ENCODE results near the gene STXBP4. TPM values are rescaled to one million over a fixed set of nuclear protein-coding genes. Genes with fewer than 3 reads are reported as not detected.

Gene STXBP4
- total RNA-seq, 2 experiments from 2014 or later: 7.6 to 7.9 TPM

GRCh38 chr17:54996441-54996840, 27.9 kb downstream of the STXBP4 start:
- ATAC-seq (no peak), DNase-seq (no peak)
- no peaks in the 10 kb centered on the region for H3K27me3 Mint-ChIP-seq (ENCODE audit: low read depth)
- no peaks in the 10 kb centered on the region for H3K36me3 Mint-ChIP-seq (ENCODE audit: low read depth)
- POLR2A ChIA-PET: no interaction called here
- H3K27ac Mint-ChIP-seq: no peak overlapping the region
- H3K4me3 Mint-ChIP-seq: no peak overlapping the region
- H3K4me1 Mint-ChIP-seq (ENCODE audit: low read depth): no peaks in the 10 kb centered on the region
- CTCF ChIA-PET: interaction anchor here (0.7 to 1.9 kb wide), 4 partner anchors 298 to 518 kb away, joined by 3 to 5 read pairs (median 4); no protein-coding TSS in a partner anchor
- no peaks in the 10 kb centered on the region for H3K9me3 Mint-ChIP-seq (ENCODE audit: insufficient read depth)

GRCh38 chr17:55002458-55002857, 33.9 kb downstream of the STXBP4 start:
- Mint-ChIP-seq H3K27me3 (ENCODE audit: low read depth) (no peaks in the 10 kb centered on the region), H3K36me3 (ENCODE audit: low read depth) (no peaks in the 10 kb centered on the region), H3K4me1 (ENCODE audit: low read depth) (peaks cover 2% of the 10 kb centered on the region), H3K4me3 (no peak overlapping the region), H3K27ac (no peak overlapping the region), H3K9me3 (ENCODE audit: insufficient read depth) (no peaks in the 10 kb centered on the region)
- ATAC-seq: no peak
- ChIA-PET CTCF (interaction anchor here (0.6 to 1.8 kb wide), 5 partner anchors 9 to 354 kb away, joined by 3 to 12 read pairs (median 4); partner anchors contain the start of genes COX11 and STXBP4), POLR2A (no interaction called here)
- DNase-seq: no peak

- Mint-ChIP-seq H3K9me3 (ENCODE audit: insufficient read depth) (no peaks in the 10 kb centered on the region), H3K27me3 (ENCODE audit: low read depth) (no peaks in the 10 kb centered on the region), H3K4me1 (ENCODE audit: low read depth) (peaks cover 2% of the 10 kb centered on the region), H3K36me3 (ENCODE audit: low read depth) (no peaks in the 10 kb centered on the region), H3K27ac (no peak overlapping the region), H3K4me3 (no peak overlapping the region)
- ChIA-PET POLR2A (no interaction called here), CTCF (interaction anchor here (0.6 to 2.0 kb wide), 9 partner anchors 13 to 510 kb away, joined by 3 to 14 read pairs (median 4); no protein-coding TSS in a partner anchor)
- DNase-seq (no peak), ATAC-seq (no peak)
These were observed 35.9 kb downstream of the STXBP4 start for GRCh38 chr17:55004484-55004883.

GRCh38 chr17:55005520-55005919, 37.0 kb downstream of the STXBP4 start:
- no peaks in the 10 kb centered on the region for H3K27me3 Mint-ChIP-seq (ENCODE audit: low read depth)
- H3K27ac Mint-ChIP-seq: no peak overlapping the region
- DNase-seq (peak; percentile 29), ATAC-seq (peak; percentile 55)
- CTCF ChIA-PET: interaction anchor here (0.6 to 2.5 kb wide), 17 partner anchors 8 to 353 kb away, joined by 3 to 16 read pairs (median 4); no protein-coding TSS in a partner anchor
- no peaks in the 10 kb centered on the region for H3K9me3 Mint-ChIP-seq (ENCODE audit: insufficient read depth)
- H3K4me1 Mint-ChIP-seq (ENCODE audit: low read depth): peaks cover 2% of the 10 kb centered on the region
- H3K4me3 Mint-ChIP-seq: no peak overlapping the region
- H3K36me3 Mint-ChIP-seq (ENCODE audit: low read depth): no peaks in the 10 kb centered on the region
- POLR2A ChIA-PET: interaction anchor here (0.6 kb wide), 2 partner anchors 38 to 338 kb away, joined by 3 read pairs; no protein-coding TSS in a partner anchor

GRCh38 chr17:55023626-55024025, 55.1 kb downstream of the STXBP4 start:
- Mint-ChIP-seq H3K9me3 (ENCODE audit: insufficient read depth) (no peaks in the 10 kb centered on the region), H3K4me1 (ENCODE audit: low read depth) (no peaks in the 10 kb centered on the region), H3K27me3 (ENCODE audit: low read depth) (no peaks in the 10 kb centered on the region), H3K4me3 (no peak overlapping the region), H3K27ac (no peak overlapping the region), H3K36me3 (ENCODE audit: low read depth) (no peaks in the 10 kb centered on the region)
- ChIA-PET POLR2A (no interaction called here), CTCF (no interaction called here)
- DNase-seq (no peak), ATAC-seq (no peak)

- ATAC-seq (no peak), DNase-seq (no peak)
- Mint-ChIP-seq H3K4me1 (ENCODE audit: low read depth) (peaks cover 2% of the 10 kb centered on the region), H3K27me3 (ENCODE audit: low read depth) (no peaks in the 10 kb centered on the region), H3K9me3 (ENCODE audit: insufficient read depth) (no peaks in the 10 kb centered on the region), H3K27ac (no peak overlapping the region), H3K36me3 (ENCODE audit: low read depth) (peaks cover 4% of the 10 kb centered on the region), H3K4me3 (no peak overlapping the region)
- CTCF ChIA-PET: no interaction called here
- POLR2A ChIA-PET: no interaction called here
These were observed 69.3 kb downstream of the STXBP4 start for GRCh38 chr17:55037828-55038227.

- Mint-ChIP-seq H3K27ac (no peak overlapping the region), H3K4me3 (no peak overlapping the region), H3K36me3 (ENCODE audit: low read depth) (peaks cover 3% of the 10 kb centered on the region), H3K27me3 (ENCODE audit: low read depth) (no peaks in the 10 kb centered on the region), H3K4me1 (ENCODE audit: low read depth) (peaks cover 2% of the 10 kb centered on the region), H3K9me3 (ENCODE audit: insufficient read depth) (no peaks in the 10 kb centered on the region)
- ChIA-PET CTCF (no interaction called here), POLR2A (no interaction called here)
- ATAC-seq (no peak), DNase-seq (no peak)
These were observed 69.7 kb downstream of the STXBP4 start for GRCh38 chr17:55038291-55038690.

- CTCF ChIA-PET: no interaction called here
- Mint-ChIP-seq H3K27ac (no peak overlapping the region), H3K4me1 (ENCODE audit: low read depth) (peaks cover 2% of the 10 kb centered on the region), H3K9me3 (ENCODE audit: insufficient read depth) (no peaks in the 10 kb centered on the region), H3K27me3 (ENCODE audit: low read depth) (no peaks in the 10 kb centered on the region), H3K36me3 (ENCODE audit: low read depth) (peaks cover 6% of the 10 kb centered on the region), H3K4me3 (no peak overlapping the region)
- no peak for ATAC-seq
- DNase-seq: no peak
- POLR2A ChIA-PET: no interaction called here
These were observed 72.0 kb downstream of the STXBP4 start for GRCh38 chr17:55040611-55041010.

- no peaks in the 10 kb centered on the region for H3K36me3 Mint-ChIP-seq (ENCODE audit: low read depth)
- DNase-seq (no peak), ATAC-seq (no peak)
- CTCF ChIA-PET: interaction anchor here (0.8 kb wide), 1 partner anchor 39 kb away, joined by 3 read pairs; no protein-coding TSS in a partner anchor
- no peaks in the 10 kb centered on the region for H3K27me3 Mint-ChIP-seq (ENCODE audit: low read depth)
- no peak overlapping the region for H3K27ac Mint-ChIP-seq
- H3K4me3 Mint-ChIP-seq: no peak overlapping the region
- POLR2A ChIA-PET: no interaction called here
- no peaks in the 10 kb centered on the region for H3K9me3 Mint-ChIP-seq (ENCODE audit: insufficient read depth)
- no peaks in the 10 kb centered on the region for H3K4me1 Mint-ChIP-seq (ENCODE audit: low read depth)
These were observed 85.3 kb downstream of the STXBP4 start for GRCh38 chr17:55053855-55054254.

GRCh38 chr17:55054429-55054828, 85.9 kb downstream of the STXBP4 start:
- H3K27me3 Mint-ChIP-seq (ENCODE audit: low read depth): no peaks in the 10 kb centered on the region
- ATAC-seq: no peak
- no peak overlapping the region for H3K27ac Mint-ChIP-seq
- H3K9me3 Mint-ChIP-seq (ENCODE audit: insufficient read depth): no peaks in the 10 kb centered on the region
- ChIA-PET POLR2A (no interaction called here), CTCF (interaction anchor here (0.8 to 1.3 kb wide), 2 partner anchors 18 to 38 kb away, joined by 3 read pairs; no protein-coding TSS in a partner anchor)
- H3K36me3 Mint-ChIP-seq (ENCODE audit: low read depth): no peaks in the 10 kb centered on the region
- H3K4me1 Mint-ChIP-seq (ENCODE audit: low read depth): no peaks in the 10 kb centered on the region
- H3K4me3 Mint-ChIP-seq: no peak overlapping the region
- no peak for DNase-seq

- Mint-ChIP-seq H3K27me3 (ENCODE audit: low read depth) (no peaks in the 10 kb centered on the region), H3K9me3 (ENCODE audit: insufficient read depth) (no peaks in the 10 kb centered on the region), H3K4me1 (ENCODE audit: low read depth) (no peaks in the 10 kb centered on the region), H3K4me3 (no peak overlapping the region), H3K36me3 (ENCODE audit: low read depth) (no peaks in the 10 kb centered on the region), H3K27ac (no peak overlapping the region)
- DNase-seq: no peak
- ChIA-PET CTCF (no interaction called here), POLR2A (no interaction called here)
- ATAC-seq: no peak
These were observed 88.0 kb downstream of the STXBP4 start for GRCh38 chr17:55056526-55056925.

- no peak for ATAC-seq
- H3K9me3 Mint-ChIP-seq (ENCODE audit: insufficient read depth): no peaks in the 10 kb centered on the region
- ChIA-PET CTCF (interaction anchor here (0.9 kb wide), 1 partner anchor 43 kb away, joined by 3 read pairs; no protein-coding TSS in a partner anchor), POLR2A (no interaction called here)
- H3K27ac Mint-ChIP-seq: no peak overlapping the region
- no peaks in the 10 kb centered on the region for H3K36me3 Mint-ChIP-seq (ENCODE audit: low read depth)
- DNase-seq: no peak
- no peak overlapping the region for H3K4me3 Mint-ChIP-seq
- no peaks in the 10 kb centered on the region for H3K27me3 Mint-ChIP-seq (ENCODE audit: low read depth)
- H3K4me1 Mint-ChIP-seq (ENCODE audit: low read depth): no peaks in the 10 kb centered on the region
These were observed 88.6 kb downstream of the STXBP4 start for GRCh38 chr17:55057184-55057583.

GRCh38 chr17:55059724-55060123, 91.2 kb downstream of the STXBP4 start:
- Mint-ChIP-seq H3K27me3 (ENCODE audit: low read depth) (no peaks in the 10 kb centered on the region), H3K27ac (no peak overlapping the region), H3K4me1 (ENCODE audit: low read depth) (no peaks in the 10 kb centered on the region), H3K36me3 (ENCODE audit: low read depth) (no peaks in the 10 kb centered on the region), H3K4me3 (no peak overlapping the region), H3K9me3 (ENCODE audit: insufficient read depth) (no peaks in the 10 kb centered on the region)
- ChIA-PET CTCF (interaction anchor here (1.1 kb wide), 1 partner anchor 236 kb away, joined by 3 read pairs; no protein-coding TSS in a partner anchor), POLR2A (interaction anchor here (0.6 kb wide), 1 partner anchor 221 kb away, joined by 3 read pairs; no protein-coding TSS in a partner anchor)
- no peak for DNase-seq
- ATAC-seq: no peak

Measured in activated CD8-positive, alpha-beta T cell treated with anti-CD3 and anti-CD28 coated beads, Interleukin-2, amount 10 ng/mL, durations not matched to agents 7 days and 5 days (primary cell).